Stimulated activated CD4-positive, alpha-beta T cell treated with anti-CD3 and anti-CD28 coated beads, Interleukin-2, amount 100 ng/mL, for 24 hours (primary cell): Measurements from ENCODE around the gene LINC01488.

Source experiments
- DNase-seq, 2 donors: peaks; one replicate each; pipeline ENCODE4 v3.0.0-alpha.2; 2020

LINC01488 gene

DNA sequence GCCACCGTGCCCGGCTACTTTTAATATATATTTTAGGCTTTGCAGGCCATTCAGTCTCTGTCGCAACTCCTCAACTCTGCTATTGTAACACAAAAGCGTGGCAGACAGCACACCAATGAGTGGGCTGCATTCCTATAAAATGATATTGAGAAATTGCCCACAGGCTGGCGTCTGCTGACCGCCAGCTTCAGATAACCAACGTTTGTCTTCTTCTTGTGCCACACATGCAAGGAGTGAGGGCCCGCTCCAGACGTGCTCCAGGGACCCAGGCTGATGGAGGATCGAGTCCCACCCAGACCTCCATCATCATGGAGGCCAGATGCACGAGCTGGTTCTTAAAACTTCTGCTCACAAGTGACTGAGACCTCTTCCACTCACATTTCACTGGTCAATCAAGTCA lies 35.4 kb upstream of the LINC01488 start:
- no peak for DNase-seq

DNA sequence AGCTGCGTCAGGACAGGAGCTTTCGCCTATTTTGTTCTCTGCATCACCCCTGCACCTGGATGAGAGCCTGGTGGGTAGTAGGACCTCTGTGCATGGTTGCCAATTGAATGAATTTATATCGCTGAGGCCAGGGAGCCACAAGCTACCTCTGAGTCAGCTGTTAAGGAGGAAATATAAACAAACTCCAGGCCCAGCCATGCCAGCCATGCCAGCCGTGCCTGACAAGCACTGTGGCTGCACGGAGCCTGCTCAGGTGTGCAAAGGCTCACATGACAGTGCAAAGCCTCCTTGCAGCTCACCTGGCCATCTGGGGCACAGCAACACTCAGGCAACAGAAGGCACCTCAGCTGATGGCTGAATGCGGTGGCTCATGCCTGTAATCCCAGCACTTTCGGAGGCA lies 33.7 kb upstream of the LINC01488 start:
- DNase-seq = no peak

DNA sequence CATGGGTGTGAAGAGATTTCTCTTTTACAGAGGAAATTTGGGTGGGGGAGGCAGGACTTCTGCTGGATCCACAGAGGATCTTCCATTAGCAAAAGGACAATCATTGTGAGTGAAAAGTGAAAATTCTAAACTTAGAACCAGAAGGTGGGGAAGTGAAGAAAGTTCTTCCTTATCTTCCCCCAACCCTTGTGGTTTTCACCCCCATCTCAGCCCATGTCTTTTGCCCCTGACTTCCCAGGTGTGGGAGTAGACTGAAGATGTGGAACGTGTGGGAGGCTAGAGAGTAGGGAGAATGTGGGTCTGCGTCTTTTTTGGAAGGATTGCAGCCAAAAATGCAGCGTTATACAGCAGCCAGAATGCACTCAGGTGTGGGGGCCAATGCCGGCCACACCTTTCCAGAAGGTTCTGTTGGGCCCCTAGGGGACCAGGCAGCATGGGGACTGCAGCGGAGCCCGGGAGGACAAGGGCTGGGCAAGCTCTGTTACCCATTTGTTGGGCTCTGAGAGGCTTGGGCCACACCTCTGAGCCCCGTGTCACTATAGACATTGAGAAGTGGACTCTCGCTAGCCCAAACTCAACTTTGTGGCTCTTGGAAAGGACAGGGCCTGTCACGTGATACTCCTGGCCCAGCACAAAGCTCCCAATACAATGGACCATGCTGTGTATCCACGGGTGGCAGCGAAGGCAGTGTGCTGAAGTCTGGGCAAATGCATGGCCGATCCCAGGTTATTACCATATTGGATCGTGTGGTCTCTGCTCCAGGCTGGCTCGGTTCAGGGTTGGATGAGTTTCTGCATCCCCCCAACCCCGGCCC lies 32.8 kb upstream of the LINC01488 start:
- DNase-seq = no peak

DNA sequence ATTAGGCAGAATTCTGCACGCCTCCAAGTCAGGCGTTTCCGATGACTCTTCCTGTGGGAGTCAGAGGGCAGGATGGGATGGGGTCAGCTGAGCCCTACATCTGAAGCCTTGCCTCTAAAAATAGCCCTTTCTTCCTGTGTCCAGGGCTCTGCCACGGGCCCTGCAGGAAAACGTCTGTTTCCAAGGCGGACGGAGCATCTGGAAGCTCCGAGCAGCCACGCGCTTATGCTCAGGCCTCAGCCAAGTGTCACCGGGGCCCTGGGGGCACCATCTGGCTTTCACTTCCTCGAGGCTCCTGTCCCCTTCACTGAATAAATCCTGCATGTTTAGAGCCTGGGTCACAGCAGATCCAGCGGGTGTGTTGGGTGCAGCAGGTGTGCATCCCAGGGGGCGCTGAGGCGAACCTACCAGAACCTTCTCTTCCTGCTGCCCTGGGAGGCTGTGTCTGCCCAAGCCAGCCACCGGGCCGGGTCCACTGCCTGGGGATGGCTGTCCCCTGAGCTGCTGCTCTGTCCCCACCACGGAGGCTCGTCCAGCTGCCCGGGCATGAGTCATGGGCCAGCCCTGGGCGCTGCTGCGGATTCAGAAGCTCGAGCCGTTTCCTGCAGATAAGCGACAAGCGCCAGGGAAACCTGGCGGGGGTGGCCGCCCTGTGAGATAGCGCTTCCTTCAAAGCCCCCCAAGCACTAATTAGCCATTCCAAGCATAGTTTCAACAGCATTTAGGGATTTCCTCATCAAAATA lies 32.0 kb upstream of the LINC01488 start:
- DNase-seq = no peak

DNA sequence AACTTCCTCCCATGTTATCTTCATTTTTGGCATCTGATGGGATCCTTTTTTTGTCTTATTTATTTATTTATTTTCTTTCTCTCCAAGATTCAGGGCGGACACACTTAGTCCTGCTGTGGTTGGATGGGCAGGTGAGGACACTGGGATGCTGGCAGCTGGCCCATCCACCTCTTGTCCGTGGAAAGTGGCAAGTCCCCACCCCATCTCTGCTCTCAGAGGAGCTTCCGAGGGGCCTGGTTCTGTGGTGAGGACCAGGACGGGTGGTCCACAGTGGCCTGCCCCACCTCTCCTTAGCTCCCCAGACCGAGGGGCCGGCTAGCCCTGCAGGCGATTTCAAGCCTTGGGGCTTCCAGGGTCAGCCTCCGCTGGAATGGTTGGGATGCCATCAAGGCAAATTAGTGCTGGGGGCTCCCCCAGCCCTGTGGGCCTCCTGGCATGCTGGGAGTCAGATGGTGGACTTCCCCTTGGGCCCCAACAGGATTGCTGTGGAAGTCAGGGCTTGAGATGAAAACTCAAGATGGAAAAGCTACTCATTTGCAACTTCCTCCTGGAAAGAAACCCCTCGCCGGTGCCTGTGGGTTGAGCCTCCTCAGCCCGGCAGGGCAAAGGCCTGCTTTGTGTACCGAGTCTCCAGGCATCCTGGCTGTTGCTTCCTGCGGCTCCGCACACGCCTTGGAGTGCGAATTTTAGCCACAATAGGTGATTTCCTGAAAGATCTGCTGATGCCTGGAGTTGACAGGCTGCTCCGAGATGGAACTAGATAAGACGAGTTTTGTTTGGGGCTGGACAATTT lies 31.2 kb upstream of the LINC01488 start:
- DNase-seq = no peak

DNA sequence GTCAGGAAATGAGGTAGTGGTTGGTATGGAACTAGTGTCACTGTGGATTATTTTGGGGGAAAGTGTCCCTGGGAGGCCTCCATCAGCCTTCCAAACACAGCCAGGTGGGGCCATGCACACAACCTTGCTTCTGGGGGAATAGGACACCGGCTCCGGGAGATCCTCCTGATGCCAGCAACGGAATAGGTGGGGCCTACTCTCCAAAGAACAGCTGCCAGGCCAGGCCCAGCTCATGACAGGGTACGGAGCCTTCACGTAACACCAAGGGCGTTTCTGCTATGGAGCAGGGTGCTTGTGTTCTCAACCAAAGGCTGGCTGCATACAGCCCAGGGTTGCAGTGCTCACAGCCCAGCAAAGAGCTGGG lies 30.6 kb upstream of the LINC01488 start:
- DNase-seq = no peak

DNA sequence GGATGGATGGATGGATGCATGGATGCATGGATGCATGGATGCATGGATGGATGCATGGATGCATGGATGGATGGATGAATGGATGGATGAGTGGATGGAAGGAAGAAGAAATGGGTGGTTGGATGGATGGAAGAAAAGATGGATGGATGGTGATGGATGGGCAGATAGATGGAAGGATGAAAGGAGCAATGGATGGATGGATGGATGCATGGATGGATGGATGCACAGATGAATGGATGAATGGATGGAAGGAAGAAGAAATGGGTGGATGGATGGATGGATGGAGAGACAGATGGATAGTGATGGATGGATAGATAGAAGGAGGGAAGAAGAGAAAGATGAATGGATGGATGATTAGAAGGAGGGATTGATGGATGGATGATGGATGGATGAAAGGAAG lies 30.2 kb upstream of the LINC01488 start:
- DNase-seq = no peak

DNA sequence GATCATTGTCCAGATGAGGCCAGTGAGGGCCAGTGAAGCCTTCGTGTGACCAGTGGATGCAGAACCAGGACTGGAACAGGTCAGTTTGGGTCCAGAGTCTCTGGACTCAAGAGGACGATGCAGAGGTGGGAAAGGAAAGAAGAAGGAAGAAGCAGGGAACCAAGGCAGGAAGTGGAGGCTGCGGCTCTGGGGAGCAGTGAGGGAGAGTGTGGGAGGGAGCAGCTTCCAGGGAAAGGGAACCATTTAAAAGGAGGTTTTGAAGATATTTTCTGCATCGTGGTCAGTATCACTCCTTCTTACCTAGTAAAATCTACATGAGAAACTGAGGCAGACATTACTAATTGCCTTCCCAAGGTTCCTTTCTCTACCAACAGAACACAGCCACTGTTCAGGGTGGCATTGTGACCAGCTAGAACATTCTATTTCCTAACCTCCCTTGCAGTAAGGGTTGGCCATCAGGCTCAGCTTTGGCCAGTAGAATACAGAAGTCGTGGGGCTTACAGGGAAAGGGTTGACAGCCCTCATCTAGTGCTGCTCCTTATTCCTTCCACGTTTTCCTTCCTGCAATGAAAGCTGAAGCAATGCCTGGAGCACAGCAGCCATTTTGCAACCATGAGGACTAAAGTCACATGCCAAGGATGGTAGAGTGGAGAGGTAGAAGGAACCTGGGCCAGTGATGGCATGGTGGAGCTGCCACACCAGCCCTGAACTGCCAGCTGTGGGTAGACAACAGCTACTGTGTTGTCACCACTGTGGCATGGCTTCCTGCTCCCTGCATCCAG lies 29.1 kb upstream of the LINC01488 start:
- DNase-seq = no peak

DNA sequence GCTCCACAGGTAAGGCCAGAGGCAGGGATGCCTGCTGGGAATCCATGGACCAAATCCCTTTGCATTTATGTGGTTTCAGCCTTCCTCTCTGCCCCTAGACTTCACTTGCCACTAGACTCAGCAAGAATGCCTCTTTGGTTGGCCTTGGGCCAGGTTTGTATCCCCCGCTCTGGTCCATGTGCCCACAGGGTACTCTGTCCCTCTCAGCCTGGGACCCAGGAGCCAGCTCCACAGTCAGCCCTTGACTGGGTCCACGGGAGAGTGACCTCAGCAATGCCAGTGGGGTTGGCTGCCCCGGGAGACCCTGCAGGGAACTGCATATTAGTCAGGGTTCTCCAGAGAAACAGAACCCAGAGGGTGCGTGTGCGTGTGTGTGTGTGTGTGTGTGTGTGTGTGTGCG lies 28.3 kb upstream of the LINC01488 start:
- no peak for DNase-seq

DNA sequence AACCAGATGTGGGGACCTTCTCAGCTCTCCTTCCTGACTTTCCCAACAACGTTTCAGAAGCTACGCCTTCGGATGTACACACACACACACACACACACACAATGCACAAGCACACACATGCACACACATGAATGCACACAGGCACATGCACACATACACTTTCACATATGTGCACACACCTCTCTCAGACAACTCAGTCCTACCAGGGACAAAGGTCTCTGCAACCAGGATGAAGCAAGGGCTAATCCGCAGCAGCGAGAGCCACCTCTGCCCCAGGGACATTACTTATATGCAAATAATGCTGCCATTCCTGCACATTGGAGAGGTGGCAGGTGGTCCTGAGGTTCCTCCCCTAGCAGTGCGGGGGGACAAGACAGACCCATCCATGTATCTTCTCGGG lies 27.4 kb upstream of the LINC01488 start:
- no peak for DNase-seq

DNA sequence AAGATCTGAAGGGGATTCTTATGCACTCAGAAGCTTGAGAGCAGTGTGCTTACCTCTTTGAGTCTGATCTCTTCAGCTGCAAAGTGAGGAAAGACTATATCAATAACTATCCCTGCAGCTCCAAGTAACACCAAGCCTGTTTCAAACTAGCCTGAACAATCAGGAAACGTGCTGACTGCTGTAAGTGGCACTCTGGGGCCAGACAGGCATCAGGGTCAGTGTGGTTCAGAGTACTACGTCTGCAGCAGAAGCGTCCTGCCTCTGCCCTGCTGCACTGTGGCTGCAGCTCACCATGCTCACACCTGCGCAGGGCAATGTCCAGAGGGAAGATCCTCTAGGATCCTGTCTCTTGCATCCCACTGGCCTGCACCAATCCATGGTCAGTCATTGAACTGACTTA lies 25.5 kb upstream of the LINC01488 start:
- DNase-seq = no peak

DNA sequence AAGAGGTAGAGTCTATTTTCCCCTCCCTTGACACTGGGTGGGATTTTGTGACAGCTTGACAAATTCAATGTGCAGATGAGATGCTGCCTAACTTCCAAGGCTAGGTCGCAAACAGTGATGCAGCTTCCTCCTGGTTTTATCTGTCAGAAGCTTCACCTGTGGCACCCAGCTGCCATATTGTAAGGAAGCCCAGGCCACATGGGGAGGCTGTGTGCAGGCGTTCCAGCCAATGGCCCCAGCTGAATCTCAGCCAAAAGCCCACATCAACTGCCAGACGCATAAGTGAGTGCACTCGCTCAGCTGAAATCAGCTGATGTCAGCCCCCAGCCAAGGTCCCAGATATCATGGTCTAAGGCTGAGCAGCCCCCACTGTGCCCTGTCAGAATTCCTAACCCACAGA lies 24.8 kb upstream of the LINC01488 start:
- DNase-seq = no peak

DNA sequence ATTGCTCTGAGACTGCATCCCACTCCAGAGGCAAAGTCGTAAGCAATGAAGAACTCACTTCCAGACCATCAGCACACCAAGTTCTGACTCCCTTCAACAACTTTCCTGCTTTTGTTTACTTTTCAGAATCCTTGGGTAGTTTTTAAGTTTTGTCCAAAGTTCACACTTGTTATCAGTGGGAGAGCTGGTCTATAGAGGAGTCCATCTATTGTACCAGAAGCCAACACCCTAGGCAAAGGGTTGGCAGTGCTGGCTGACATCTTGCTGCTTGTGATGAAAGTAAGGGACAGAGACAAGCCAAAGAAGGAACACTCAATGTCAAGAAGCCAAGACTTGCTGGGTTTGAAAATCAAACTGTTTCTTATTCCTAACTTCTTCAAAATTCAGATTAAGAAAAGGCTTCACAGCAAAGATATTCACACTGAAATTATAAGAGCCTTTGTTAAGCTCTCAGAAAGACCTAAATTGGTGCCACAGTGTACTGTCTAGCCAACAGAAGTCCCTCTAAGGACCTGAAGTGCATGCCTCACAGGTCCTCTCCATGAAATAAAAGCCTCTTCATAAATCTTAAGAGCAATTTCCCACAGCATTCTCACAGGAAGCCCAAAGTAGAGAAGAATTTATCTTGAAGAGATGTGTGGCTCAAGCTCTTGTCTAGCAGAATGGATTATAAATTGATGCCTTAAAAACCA lies 21.5 kb upstream of the LINC01488 start:
- no peak for DNase-seq

DNA sequence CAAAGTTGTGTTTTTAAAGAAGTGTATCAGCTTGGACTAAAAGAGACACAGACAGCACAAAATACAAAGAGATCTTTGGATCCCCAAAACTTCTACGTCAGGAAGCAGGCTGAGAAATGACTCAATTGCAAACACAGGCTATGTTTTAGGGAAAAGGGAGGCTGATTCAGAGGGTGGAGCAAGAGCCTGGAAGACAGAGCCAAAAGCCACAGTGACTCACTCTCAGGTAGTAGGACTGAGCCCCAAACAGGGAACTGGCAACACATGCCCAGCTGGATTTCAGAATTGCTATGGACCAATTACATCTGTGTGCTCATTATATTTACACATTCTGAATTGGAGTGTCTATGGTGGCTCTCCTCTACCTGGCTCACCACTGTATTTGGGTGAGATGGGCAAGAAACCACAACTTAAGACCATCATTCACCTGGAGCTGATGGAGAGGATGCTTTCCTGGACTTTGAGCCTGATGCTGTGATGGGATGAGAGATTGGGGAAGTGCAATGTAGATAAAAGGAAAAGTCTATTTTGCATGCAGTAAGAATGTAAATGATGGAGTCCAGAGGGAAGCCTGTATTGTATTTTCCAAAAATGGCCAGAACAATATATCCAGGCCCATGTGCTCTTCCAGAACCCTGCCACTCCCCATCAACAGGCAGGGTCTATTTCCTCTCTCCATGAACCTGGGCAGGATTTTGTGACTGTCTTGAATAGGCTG lies 20.8 kb upstream of the LINC01488 start:
- DNase-seq = no peak

DNA sequence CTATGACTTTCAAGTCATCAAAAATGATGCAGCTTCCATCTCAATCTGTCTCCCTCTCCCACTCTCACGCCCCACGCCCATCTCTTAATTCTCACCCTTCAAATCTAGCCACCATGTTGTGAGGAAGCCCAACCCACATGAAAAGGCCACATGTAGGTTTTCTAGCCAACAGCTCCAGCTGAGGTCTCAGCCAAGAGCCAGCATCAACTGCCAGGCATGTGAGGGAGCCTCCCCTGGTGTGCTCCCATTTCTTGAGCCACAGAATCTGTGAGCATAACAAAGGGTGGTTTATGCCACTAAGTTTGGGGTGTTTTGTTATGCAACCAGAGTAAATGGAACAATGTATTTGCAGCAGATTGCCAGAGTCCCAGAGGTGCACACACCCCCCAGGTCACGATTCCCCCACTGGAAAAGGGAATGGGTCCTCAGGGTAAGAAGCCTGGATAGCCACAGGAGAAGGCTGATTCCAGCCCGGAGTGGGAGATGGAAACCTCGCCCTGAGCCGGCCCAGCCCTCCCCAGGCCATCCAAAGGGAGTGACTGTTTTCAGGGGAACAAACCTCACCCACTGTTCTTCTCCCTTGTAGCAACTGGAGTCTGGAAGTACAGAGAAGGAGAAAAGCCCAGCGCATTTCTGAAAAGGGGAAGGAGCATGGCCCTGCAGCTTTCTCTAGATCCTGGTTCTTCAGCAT lies 20.0 kb upstream of the LINC01488 start:
- no peak for DNase-seq

DNA sequence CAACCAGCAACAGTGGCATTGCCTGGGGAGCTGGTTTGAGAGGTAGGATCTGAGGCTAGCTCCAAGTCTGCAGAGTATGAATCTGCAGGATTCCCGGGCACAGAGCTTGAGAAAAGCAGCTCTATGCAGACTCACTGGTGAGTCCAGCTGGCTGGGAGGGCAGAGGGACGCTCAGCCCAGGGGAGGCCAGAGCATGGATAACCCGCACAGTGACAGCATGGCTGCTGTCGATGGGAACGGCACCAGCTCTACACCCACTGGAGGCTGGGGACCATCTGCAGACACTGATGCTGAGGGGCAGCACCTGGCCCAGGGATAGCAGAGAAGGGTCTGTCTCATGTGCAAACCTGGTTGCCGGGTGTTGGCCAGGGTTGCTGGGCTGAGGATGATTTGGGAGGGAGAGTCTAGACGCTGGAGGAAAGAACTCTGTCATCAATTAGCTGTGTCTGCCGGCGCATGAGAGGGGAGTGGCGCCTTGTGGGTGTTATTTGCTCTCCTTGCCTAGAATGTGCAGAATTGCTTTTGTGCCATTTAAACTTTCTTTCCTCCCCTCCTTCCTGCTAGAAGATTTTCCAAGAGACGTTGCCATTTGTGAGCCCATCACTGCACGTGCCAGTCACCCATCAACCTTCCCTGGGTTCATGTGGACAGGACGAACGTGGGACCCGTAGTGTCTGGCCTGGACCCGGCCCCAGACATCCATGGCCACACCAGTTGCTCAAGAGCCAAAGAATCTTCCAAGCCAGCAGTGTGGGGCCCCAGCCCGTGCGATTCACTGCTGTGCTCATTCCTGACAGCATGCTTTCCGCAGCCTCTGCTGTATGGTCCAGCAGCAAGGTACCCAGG lies 19.1 kb upstream of the LINC01488 start:
- no peak for DNase-seq

DNA sequence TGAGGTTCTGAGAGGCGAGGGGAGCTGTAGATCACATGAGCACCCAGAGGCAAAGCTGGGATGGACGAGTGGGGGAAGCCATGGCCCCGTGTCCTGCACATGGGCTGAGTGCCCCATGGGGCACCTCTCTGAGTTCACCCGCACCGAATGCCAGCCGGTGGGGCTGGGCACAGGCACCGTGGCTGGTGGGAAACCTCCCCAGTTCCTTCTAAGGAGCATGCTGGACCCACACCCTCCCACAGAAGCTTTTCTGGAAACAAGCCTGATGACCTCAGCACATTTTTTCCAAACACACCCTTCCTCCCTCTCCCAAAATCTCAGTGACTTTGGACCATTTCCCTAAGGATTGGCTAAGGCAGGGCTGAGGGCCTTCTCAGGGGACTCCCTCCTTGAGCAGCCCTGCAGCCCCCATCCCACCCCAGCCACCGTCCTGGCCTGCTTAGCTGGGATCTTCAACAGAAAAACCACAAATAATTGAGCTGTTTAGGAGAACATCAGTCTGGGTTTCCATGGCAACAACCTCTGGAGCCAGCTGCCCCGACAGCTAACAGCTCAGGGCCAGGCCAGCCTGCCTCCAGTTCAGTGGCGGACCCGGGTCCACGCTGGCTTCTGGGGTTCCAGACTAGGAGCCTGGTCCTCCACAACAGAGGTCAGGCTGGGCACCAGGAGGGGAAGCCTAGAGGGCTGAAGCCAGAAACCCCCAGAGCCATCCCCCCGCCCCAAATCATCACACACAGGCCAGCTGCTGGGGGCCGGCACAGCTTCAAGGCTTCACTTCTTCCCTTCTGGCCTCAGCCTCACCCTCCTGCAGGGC lies 18.1 kb upstream of the LINC01488 start:
- no peak for DNase-seq

DNA sequence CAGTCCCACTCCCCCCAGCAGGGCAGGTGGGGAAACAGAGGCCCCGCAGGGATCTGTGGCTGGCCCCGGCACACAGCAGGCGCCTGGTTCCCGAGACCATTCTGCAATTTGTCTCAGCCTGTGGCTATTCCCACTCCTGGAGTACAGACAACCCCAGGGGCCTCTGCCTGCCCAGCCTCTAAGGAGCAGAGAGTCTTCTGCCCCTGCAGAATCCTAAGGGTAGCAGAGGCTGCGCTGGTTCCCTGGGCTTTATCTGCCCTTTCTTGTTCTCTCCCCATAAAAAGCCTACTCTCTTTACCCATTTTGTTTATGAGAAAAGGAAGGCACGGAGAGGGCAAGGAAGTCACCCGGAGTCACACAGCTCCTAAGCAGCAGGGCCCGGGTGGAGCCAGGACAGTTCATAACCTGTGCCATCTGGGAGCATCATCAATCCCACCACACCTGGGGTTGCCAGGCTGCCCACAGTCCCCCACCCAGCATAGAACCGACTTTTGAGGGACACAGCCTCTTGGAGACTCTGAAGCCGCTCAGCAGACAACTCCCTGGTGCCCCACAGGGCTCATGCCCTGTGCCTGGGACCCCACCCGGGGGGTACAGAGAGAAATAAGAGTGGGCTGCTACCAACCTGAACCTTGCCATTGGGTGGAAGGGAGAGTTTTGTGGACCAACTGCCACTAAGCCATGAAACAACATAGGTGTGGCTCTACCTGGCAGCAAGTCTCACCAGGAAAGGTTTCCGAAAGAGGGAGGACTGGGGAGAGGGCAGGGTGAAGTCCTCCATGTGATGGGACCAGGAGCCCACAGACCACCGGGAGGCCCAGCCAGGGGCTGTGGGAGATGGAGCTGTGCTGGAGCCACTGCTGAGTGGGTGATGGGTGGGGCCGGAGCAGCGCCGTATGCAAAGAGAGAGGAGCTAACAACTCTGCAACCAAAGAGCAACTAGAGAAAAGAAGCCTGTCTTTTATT lies 17.2 kb upstream of the LINC01488 start:
- no peak for DNase-seq
